Measurements from ENCODE around the gene USH2A.

- no peak for TF ChIP-seq CTCF (IDR thresholded peaks at IDR 0.05)
- TF ChIP-seq POLR2A (IDR thresholded peaks at IDR 0.05): no peak
- TF ChIP-seq POLR2AphosphoS5 (IDR thresholded peaks at IDR 0.05): no peak
These were observed 459.6 kb downstream of the USH2A start for GRCh38 chr1:215963621-215964020.

Measured in gastroesophageal sphincter (tissue), 3 donors.